ENCODE data around the gene EPHA6. TPM values are rescaled to one million over a fixed set of nuclear protein-coding genes. Genes with fewer than 3 reads are reported as not detected.

EPHA6 gene
- total RNA-seq, 1 experiment from 2014 or later, result 0.79 TPM

- DNase-seq (ENCODE audit: low read depth), result no peak
Measured at GRCh38 chr3:97689962-97690361, 875.6 kb downstream of the EPHA6 start.

GRCh38 chr3:97691354-97691753 is 877.0 kb downstream of the EPHA6 start:
- DNase-seq (ENCODE audit: low read depth), result no peak

- no peak for DNase-seq (ENCODE audit: low read depth)
Measured at GRCh38 chr3:97692389-97692788, 878.0 kb downstream of the EPHA6 start.

- no peak for DNase-seq (ENCODE audit: low read depth)
Measured at GRCh38 chr3:97692831-97693230, 878.4 kb downstream of the EPHA6 start.

- no peak for DNase-seq (ENCODE audit: low read depth)
Measured at GRCh38 chr3:97694876-97695275, 880.5 kb downstream of the EPHA6 start.

- DNase-seq (ENCODE audit: low read depth), result no peak
Measured at GRCh38 chr3:97698691-97699090, 884.3 kb downstream of the EPHA6 start.

GRCh38 chr3:97699889-97700288 is 885.5 kb downstream of the EPHA6 start:
- DNase-seq (ENCODE audit: low read depth), result no peak

- DNase-seq (ENCODE audit: low read depth), result no peak
Measured at GRCh38 chr3:97705764-97706163, 891.4 kb downstream of the EPHA6 start.

- DNase-seq (ENCODE audit: low read depth), result no peak
Measured at GRCh38 chr3:97706226-97706625, 891.8 kb downstream of the EPHA6 start.

- DNase-seq (ENCODE audit: low read depth), result no peak
Measured at GRCh38 chr3:97711654-97712053, 897.3 kb downstream of the EPHA6 start.

GRCh38 chr3:97712919-97713318 is 898.5 kb downstream of the EPHA6 start:
- no peak for DNase-seq (ENCODE audit: low read depth)

GRCh38 chr3:97713634-97714033 is 899.2 kb downstream of the EPHA6 start:
- DNase-seq (ENCODE audit: low read depth), result no peak

GRCh38 chr3:97719156-97719821 is 904.9 kb downstream of the EPHA6 start:
- DNase-seq (ENCODE audit: low read depth), result peak; percentile 63

GRCh38 chr3:97720417-97720816 is 906.0 kb downstream of the EPHA6 start:
- DNase-seq (ENCODE audit: low read depth), result peak; percentile 7

- no peak for DNase-seq (ENCODE audit: low read depth)
Measured at GRCh38 chr3:97721446-97721845, 907.1 kb downstream of the EPHA6 start.

GRCh38 chr3:97736928-97737327 is 922.5 kb downstream of the EPHA6 start:
- DNase-seq (ENCODE audit: low read depth), result no peak

- no peak for DNase-seq (ENCODE audit: low read depth)
Measured at GRCh38 chr3:97738761-97739160, 924.4 kb downstream of the EPHA6 start.

GRCh38 chr3:97742036-97742435 is 927.6 kb downstream of the EPHA6 start:
- no peak for DNase-seq (ENCODE audit: low read depth)

- no peak for DNase-seq (ENCODE audit: low read depth)
Measured at GRCh38 chr3:97744289-97744688, 929.9 kb downstream of the EPHA6 start.

- DNase-seq (ENCODE audit: low read depth), result no peak
Measured at GRCh38 chr3:97763586-97764406, 949.4 kb downstream of the EPHA6 start.

GRCh38 chr3:97764407-97765238 is 950.2 kb downstream of the EPHA6 start, which contains the start of gene ARL6:
TSS of gene ARL6 (plus strand) at chr3:97764758. CDS start at chr3:97768108, 3,350 bp downstream.
- DNase-seq (ENCODE audit: low read depth), result peak; percentile 90

GRCh38 chr3:97765336-97765735 is 950.9 kb downstream of the EPHA6 start:
- no peak for DNase-seq (ENCODE audit: low read depth)

All from HT1080 (cell line).